ENCODE data around the gene PLAC1.

DNA sequence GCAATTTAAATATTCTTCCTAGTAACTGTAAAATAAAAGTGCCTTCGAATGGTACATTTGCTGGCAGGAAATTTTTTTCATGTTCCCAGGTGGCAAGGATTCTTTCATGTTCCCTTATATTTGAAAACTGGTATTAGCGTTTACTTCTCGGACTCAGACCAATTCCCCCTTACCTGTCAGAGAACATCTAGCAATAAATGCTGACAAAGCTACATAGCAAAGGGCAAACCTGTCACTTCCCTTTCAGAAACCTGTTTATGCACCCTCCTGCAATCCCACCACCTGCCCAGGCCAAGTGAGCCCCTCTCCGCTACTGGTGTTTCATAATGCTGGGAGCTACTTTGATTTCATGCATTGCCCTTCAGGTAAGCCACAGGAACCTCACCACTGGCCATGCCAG, 100.1 kb downstream of the PLAC1 start:
- no peak for TF ChIP-seq FOXM1 (IDR thresholded peaks at IDR 0.05; ENCODE audit: borderline replicate concordance)
- no peak for TF ChIP-seq BHLHE40 (IDR thresholded peaks at IDR 0.05; ENCODE audit: borderline replicate concordance)
- TF ChIP-seq PKNOX1 (IDR thresholded peaks at IDR 0.05): no peak
- no peak for TF ChIP-seq SUZ12 (IDR thresholded peaks at IDR 0.05)
- TF ChIP-seq FOXA1 (IDR thresholded peaks at IDR 0.05): no peak
- TF ChIP-seq SP1 (IDR thresholded peaks at IDR 0.05): no peak
- no peak for TF ChIP-seq LEF1 (IDR thresholded peaks at IDR 0.05; ENCODE audit: borderline replicate concordance)
- no peak for TF ChIP-seq ZNF384 (IDR thresholded peaks at IDR 0.05)
- no peak for TF ChIP-seq HDGF (IDR thresholded peaks at IDR 0.05; ENCODE audit: borderline replicate concordance)

All from HEK293T (cell line).